Measurements from ENCODE around the gene HLA-G.
"Not testable (repeated sequence)": the region's sequence is repeated elsewhere in the genome, so short reads cannot be mapped to it uniquely, and the experiment has no call there.

HLA-G gene

DNA sequence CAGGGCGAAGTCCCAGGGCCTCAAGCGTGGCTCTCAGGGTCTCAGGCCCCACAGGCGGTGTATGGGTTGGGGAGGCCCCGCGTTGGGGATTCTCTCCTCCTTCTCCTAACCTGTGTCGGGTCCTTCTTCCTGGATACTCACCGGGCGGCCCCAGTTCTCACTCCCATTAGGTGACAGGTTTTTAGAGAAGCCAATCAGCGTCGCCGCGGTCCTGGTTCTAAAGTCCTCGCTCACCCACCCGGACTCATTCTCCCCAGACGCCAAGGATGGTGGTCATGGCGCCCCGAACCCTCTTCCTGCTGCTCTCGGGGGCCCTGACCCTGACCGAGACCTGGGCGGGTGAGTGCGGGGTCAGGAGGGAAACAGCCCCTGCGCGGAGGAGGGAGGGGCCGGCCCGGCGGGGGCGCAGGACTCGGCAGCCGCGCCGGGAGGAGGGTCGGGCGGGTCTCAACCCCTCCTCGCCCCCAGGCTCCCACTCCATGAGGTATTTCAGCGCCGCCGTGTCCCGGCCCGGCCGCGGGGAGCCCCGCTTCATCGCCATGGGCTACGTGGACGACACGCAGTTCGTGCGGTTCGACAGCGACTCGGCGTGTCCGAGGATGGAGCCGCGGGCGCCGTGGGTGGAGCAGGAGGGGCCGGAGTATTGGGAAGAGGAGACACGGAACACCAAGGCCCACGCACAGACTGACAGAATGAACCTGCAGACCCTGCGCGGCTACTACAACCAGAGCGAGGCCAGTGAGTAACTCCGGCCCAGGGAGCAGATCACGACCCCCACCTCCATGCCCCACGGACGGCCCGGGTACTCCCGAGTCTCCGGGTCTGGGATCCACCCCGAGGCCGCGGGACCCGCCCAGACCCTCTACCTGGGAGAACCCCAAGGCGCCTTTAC is at the start of gene HLA-G:
Gene HLA-G (plus strand): TSS at position 247 of the 892 bp plus-strand sequence. CDS start 20 bp downstream, at position 267.
- no peak for DNase-seq

- DNase-seq = not testable (repeated sequence)
Measured at GRCh38 chr6:29780019-29780698, 47.5 kb upstream of the HLA-G start.

DNA sequence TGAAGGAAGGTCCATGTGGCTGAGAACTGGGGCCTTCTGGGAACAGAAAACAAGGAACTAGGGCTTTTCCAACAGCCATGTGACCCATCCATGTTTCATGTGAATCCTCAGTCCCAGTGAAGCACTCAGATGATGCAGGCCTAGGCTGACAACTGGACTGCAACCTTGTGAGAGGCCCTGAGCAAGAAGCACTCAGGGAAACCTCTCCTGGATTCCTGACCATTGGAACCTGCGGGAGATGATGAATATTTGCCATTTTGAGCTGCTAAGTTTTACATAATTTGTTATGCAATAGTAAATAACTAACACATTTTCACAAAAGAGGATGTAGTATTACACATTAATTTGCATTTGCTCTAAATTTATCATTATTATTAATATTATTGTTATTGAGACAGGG is 38.4 kb upstream of the HLA-G start:
- no peak for DNase-seq

DNA sequence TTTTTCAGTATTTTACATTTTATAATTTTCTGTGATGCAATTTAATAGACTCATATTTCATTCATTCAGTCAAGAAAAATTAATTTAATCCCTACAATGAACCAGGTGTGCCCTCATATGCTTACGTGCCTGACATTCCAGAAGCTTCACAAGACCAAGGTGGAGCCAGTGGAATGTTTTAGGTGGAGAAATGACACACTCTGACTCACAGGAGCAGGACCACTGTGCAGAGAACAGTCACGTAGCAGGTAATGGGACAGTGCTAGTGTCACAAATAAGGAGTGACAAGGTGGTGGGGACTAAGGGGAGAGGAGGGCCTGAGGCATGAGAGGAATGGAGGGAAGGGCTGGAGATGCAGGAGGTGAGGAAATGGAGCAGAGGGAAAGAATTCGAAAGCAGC is 37.0 kb upstream of the HLA-G start:
- DNase-seq = no peak

- DNase-seq = no peak
Measured at GRCh38 chr6:29791162-29791561, 36.5 kb upstream of the HLA-G start.

- no peak for DNase-seq
Measured at GRCh38 chr6:29791786-29792122, 35.9 kb upstream of the HLA-G start.

DNA sequence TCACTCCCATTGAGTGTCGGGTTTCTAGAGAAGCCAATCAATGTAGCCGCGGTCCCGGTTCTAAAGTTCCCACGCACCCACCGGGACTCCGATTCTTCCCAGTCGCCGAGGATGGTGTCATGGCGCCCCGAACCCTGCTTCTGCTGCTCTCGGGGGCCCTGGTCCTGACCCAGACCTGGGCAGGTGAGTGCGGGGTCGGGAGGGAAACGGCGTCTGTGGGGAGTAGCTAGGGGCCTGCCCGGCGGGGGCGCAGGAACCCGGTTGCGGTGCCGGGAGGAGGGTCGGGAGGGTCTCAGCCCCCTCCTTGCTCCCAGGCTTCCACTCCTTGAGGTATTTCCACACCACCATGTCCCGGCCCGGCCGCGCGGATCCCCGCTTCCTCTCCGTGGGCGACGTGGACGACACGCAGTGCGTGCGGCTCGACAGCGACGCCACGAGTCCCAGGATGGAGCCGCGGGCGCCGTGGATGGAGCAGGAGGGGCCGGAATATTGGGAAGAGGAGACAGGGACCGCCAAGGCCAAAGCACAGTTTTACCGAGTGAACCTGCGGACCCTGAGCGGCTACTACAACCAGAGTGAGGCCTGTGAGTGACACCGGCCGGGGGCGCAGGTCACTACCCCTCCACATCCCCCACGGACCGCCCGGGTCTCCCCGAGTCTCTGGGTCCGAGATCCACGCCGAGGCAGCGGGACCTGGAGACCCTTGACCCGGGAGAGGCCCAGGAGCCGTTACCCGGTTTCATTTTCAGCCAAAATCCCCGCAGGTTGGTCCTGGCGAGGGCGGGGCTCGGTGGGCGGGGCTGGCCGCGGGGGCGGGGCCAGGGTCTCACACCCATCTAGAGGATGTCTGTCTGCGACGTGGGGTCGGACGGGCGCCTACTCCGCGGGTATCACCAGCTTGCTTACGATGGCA is 35.2 kb upstream of the HLA-G start:
- DNase-seq = peak; percentile 54 to 81 (median 78)

- no peak for DNase-seq
Measured at GRCh38 chr6:29793036-29793356, 34.6 kb upstream of the HLA-G start.

- no peak for DNase-seq
Measured at GRCh38 chr6:29793796-29794195, 33.8 kb upstream of the HLA-G start.

DNA sequence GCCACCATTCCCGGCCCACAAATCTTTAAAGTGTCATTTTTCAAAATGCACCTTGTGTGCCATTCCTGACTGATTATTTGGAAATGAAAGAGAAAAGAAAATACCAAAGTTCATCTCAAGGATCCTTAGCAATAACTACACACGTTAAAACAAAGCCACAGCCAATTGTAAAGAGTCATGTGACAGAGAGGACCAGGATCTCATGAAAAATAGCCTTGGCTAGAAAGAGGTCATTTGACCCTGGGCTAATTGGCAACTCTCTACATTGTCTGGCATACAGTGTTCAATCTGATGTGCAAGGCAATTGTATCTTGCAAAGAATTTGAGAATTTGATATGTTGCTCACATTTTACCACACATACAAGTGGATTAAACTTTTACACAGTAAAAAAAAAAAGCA is 31.6 kb upstream of the HLA-G start:
- DNase-seq = no peak

DNA sequence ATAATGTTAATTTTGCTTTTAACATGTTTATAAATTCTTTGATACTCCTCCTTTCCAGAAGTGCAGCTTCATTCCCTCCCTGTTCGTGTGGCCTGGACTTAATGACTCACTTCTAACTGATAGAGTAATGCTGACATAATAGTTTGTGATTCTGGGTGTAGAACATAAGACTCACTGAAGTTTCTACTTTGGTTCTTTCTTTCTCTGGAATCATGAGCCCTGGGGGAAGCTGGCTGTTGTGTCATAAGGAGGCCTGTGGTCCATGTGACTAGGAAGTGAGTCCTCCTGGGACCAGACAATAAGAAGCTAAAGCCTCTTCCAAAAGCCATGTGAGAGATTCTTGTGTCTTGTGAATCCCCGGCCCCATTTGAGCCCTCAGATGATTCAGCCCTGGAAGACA is 30.5 kb upstream of the HLA-G start:
- no peak for DNase-seq

GRCh38 chr6:29797966-29798365 is 29.7 kb upstream of the HLA-G start:
- no peak for DNase-seq

DNA sequence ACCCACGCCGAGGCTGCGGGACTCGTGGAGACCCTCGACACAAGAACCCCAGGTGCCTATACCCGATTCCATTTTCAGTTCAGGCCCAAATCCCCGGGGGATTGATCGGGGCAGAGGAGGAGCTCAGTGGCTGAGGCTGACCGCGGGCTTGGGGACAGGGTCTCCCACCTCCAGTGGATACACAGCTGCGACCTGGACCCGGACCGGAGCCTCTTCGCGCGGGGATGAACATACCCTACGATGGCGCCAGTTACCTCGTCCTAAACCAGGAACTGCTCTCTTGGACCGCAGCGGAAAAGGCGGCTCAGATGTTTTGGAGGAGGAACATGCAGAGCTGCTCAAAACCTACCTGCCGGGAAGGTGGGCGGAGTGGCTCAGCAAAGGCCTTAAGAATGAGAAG is 27.4 kb upstream of the HLA-G start:
- no peak for DNase-seq

- no peak for DNase-seq
Measured at GRCh38 chr6:29806387-29806786, 21.2 kb upstream of the HLA-G start.

DNA sequence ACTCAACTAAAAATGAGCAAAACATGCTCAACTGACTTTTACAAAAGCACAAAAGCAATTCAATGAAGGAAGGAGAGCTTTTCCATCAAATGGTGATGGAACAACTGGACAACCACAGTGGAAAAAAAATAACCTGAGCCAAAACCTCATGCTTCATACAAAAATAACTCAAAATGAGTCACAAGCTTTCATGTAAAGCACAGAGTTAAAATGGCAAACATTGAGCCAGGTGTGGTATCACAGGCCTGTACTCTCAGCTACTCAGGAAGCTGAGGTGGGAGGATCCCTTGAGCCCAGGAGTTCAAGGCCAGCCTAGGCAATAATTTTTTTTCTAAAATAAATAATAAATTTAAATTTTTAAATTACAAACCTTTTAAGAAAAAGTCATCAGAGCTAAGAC is 18.4 kb upstream of the HLA-G start:
- no peak for DNase-seq

- DNase-seq = no peak
Measured at GRCh38 chr6:29810371-29810770, 17.3 kb upstream of the HLA-G start.

GRCh38 chr6:29811377-29811776 is 16.2 kb upstream of the HLA-G start:
- no peak for DNase-seq

DNA sequence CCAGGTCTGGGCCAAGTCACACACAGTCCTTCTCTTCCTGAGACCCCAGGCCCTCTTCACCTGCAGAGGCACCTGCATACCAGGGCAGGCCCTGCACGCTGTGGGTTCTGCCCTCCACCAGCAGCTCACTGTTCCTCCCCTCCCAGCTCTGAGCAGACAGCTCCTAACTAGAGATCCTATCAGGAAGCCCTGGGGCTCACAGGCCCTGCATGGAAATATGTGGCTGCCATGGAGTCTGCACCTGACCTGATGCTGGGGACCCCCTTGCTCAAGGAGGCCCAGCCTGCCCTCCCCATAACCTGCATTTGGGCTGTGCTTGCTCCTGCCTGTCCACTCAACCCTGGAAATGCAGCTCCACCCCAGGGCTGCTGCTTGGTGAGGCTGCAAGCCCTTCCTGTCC is 14.6 kb upstream of the HLA-G start:
- no peak for DNase-seq

DNA sequence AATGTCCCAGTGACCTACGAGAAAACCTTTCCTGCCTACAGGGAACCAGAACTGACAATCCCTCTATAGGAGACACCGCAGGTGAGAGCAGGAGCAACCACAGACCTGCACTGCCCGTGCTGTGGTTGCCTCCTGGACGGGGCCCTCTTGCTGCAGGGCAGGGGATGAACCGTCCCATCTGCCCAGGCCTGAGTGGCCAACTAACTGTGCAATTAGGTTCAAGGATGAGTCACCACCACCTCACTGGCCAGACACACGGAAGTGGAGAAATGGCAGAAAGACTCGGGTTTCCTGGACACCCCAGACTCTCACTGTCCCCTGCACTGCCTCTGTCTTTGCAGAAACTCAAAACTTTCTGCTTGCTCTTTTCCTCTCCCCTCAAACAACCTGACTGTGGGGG is 13.8 kb upstream of the HLA-G start:
- DNase-seq = no peak

DNA sequence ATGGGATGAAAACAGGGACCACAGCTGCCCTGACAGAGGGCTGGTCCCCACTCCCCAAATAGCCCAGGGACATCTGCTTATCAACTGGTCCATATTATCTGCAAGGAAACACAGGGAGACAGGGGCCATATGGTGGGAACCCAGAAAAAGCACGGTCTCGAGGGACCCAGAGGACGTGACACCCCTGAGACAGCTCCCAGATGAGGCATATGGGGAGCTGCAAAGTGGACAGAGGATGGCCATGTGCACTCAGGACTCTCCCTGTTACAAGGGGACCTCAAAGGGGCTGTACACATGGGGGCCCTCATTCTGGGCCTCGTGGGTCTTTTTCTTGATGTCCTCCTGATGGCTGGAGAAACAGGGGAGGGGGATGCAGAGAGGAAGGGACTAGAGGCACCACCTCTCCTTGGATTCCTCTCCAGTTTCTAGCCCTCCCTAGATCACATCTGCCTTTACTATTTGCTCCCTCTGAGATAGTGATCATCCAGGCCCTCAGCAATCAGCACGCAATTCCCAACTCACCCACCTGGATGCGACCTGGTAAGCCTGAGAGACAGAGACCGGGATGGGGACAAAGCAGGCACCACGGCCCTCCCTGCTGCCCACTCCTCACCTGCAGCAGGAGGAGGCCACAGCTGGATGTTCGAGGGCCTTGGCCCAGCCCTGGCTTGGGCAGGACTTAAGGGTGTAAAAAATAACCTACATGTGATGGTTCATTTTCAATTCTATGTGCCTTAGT is 13.1 kb upstream of the HLA-G start:
- no peak for DNase-seq

GRCh38 chr6:29815118-29815750 is 12.4 kb upstream of the HLA-G start:
- no peak for DNase-seq

DNA sequence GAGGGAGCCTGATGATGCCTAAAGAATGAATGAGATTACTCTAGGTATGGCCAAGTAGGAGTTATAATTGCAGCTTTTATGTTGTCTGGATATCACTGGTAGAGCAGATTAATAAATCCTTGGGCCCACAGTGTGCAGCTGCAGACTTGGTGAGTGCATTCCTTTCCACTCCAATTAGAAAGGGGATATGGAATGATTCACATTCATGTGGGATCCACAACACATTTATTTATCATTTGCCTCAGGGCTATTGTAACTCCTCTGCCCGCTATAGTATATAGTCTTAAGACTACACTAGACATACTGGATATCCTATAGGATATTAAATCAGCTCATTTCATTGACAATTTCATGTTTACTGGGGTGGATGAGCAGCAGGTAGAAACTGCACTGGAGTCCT is 11.6 kb upstream of the HLA-G start:
- DNase-seq = no peak
